Stomach smooth muscle (tissue), 2 donors: Measurements from ENCODE around the gene SLC16A12.

Experiments used
- H3K27ac ChIP-seq: one replicate; pipeline ENCODE4 v1.7.0; 2013; ENCODE audit warnings: mild to moderate bottlenecking, low read length, inconsistent platforms
- H3K27me3 ChIP-seq, 2 donors: one replicate each; pipeline ENCODE4 v1.7.0; 2013; ENCODE audit warnings: low read length in 2 of 2; ENCODE audit not compliant: insufficient read depth in 2 of 2, control insufficient read depth in 1 of 2
- H3K36me3 ChIP-seq, 2 donors: one replicate each; pipeline ENCODE4 v1.7.0; 2013; ENCODE audit warnings: low read length in 2 of 2; ENCODE audit not compliant: control insufficient read depth in 2 of 2, insufficient read depth in 2 of 2
- H3K4me1 ChIP-seq: one replicate; pipeline ENCODE4 v1.7.0; 2013; ENCODE audit warnings: low read length; ENCODE audit not compliant: control insufficient read depth, insufficient read depth
- H3K4me3 ChIP-seq, 2 donors: one replicate each; pipeline ENCODE4 v1.7.0; 2013; ENCODE audit warnings: low read length in 2 of 2
- H3K9ac ChIP-seq, 2 donors: one replicate each; pipeline ENCODE4 v1.7.0; 2013; ENCODE audit warnings: low read length in 2 of 2, mild to moderate bottlenecking in 1 of 2
- H3K9me3 ChIP-seq, 2 donors: one replicate each; pipeline ENCODE4 v1.7.0; 2013; ENCODE audit warnings: low read length in 2 of 2; ENCODE audit not compliant: control insufficient read depth in 2 of 2
- donor health status: healthy.
- donor health status: Pancreatic carcinoma.

The SLC16A12 gene

DNA sequence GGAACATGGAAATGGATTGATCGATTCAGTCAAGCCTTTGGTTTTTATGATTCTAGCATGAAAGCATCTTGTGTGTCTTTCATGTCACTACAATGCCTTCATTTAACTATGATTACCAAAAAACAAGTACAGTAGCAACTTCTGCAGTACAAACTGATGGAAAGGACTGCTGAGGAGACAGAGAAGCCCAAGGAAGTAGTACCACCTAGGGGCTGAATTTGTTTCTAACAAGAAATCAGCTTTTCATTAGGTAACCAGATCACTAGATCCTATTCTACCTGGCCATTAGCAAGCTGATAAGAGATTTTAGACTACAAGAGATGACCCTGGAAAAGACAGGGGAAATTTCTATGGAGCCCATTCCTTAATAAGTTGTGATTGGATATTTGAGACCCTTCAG is 146.1 kb downstream of the SLC16A12 start:
- Histone ChIP-seq H3K4me3 (no peak overlapping the region), H3K4me1 (peaks cover 16% of the 10 kb centered on the region), H3K9ac (no peak overlapping the region), H3K27ac (no peak overlapping the region), H3K36me3 (no peaks in the 10 kb centered on the region), H3K9me3 (no peaks in the 10 kb centered on the region), H3K27me3 (no peaks in the 10 kb centered on the region)

DNA sequence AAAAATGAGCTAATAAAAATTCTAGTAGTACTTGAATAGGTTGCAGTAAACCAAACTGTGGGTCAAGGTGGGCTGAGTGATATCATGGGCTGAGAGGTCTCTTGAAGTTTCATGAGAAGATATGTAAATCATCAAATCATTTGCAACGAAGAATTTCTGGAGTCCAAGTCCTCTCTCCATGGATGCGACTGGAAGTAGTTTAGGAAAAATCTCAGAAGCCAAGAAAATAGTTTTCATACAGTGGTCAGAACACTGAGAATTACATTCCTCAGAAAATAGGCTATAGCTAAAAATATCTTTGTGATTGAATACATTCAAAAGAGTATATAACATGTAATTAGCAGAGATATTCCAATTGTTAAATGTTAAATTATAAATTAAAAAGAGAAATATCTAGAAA is 146.6 kb downstream of the SLC16A12 start:
- peaks cover 16% of the 10 kb centered on the region for H3K4me1 ChIP-seq
- H3K36me3 ChIP-seq, result no peaks in the 10 kb centered on the region
- H3K9ac ChIP-seq, result no peak overlapping the region
- no peaks in the 10 kb centered on the region for H3K27me3 ChIP-seq
- H3K9me3 ChIP-seq, result no peaks in the 10 kb centered on the region
- no peak overlapping the region for H3K4me3 ChIP-seq
- no peak overlapping the region for H3K27ac ChIP-seq

DNA sequence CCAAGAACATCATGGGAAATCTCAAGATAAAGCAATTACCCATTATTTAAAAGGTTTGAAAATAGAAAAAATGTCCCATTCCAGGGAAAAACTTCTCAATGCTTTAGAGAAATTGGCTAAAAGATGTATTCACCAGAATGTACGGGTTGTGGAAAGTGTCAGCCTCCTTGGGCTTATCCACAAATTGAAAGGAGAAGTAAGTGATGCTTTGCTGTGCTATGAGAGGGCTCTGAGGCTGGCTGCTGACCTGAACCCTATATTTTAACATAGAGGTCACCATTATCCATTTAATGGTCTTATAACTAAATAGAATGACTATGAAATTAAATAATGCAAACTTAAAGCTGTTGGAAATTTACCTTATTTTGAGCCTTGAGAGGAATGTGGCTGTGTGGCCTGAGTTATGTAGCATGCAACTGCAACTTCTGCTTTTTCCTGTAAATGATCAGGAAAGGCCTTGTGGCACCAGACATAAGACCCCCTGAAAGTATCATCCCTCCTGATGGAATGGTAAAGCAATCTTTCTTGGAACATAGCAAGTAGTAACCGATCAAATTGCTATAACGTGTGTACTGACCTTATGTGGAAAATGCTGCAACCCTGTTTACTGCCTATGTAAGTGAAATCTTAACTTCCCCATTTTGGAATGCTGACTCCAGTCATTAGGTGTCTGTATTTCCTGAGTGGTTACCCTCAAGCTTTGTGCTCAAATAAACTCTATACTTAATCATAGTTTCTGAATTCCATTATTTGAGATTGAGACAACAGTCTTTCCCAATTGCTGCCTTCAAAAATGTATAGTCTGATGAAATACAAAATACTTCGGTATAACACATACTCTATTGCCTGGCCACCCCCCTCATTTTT is 150.7 kb downstream of the SLC16A12 start:
- H3K9me3 ChIP-seq, result no peaks in the 10 kb centered on the region
- no peak overlapping the region for H3K27ac ChIP-seq
- H3K9ac ChIP-seq, result no peak overlapping the region
- no peak overlapping the region for H3K4me3 ChIP-seq
- no peaks in the 10 kb centered on the region for H3K36me3 ChIP-seq
- no peaks in the 10 kb centered on the region for H3K4me1 ChIP-seq
- H3K27me3 ChIP-seq, result no peaks in the 10 kb centered on the region

DNA sequence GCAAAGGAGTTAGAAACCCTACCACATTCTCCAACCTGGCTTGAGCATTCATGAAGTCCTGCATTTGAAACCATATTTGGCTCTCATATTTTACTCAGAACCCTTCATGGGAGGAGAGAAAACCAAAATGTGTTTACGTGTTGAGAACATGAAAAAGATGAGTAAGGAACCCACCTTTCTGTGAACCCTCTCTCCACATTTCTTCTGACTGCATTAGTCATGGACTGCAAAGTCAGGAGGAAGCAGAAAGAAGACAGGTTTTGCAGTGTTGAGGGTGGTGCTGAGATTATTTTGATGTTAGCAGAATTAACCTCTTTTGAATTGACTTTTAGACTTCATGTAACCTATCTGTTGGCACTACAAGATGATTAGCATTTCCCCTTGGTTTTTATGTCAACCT is 152.6 kb downstream of the SLC16A12 start:
- no peak overlapping the region for H3K9ac ChIP-seq
- H3K27me3 ChIP-seq, result no peaks in the 10 kb centered on the region
- H3K27ac ChIP-seq, result no peak overlapping the region
- H3K4me3 ChIP-seq, result no peak overlapping the region
- no peaks in the 10 kb centered on the region for H3K4me1 ChIP-seq
- no peaks in the 10 kb centered on the region for H3K9me3 ChIP-seq
- H3K36me3 ChIP-seq, result no peaks in the 10 kb centered on the region
